ENCODE results near the gene CEP295NL. TPM values are rescaled to one million over a fixed set of nuclear protein-coding genes. Genes with fewer than 3 reads are reported as not detected.
"Not testable (repeated sequence)": the region's sequence is repeated elsewhere in the genome, so short reads cannot be mapped to it uniquely, and the experiment has no call there.

The CEP295NL gene
- polyA plus RNA-seq (ENCODE audit: insufficient read length), result 0.42 TPM

GRCh38 chr17:78903101-78903779 lies at the start of gene CEP295NL:
Gene CEP295NL, minus strand, starts transcription at chr17:78903201. Its CDS starts 1,373 bp downstream, at chr17:78901828.
- no peak for DNase-seq (ENCODE audit: low read depth)

GRCh38 chr17:78952706-78953105 lies 49.7 kb upstream of the CEP295NL start:
- no peak for DNase-seq (ENCODE audit: low read depth)

- DNase-seq (ENCODE audit: low read depth), result no peak
These were observed 49.1 kb upstream of the CEP295NL start for GRCh38 chr17:78951967-78952551.

GRCh38 chr17:78950870-78951269 lies 47.9 kb upstream of the CEP295NL start:
- DNase-seq (ENCODE audit: low read depth), result no peak

- DNase-seq (ENCODE audit: low read depth), result no peak
These were observed 44.5 kb upstream of the CEP295NL start for GRCh38 chr17:78947235-78948149.

- DNase-seq (ENCODE audit: low read depth), result no peak
These were observed 43.6 kb upstream of the CEP295NL start for GRCh38 chr17:78946631-78947030.

- no peak for DNase-seq (ENCODE audit: low read depth)
These were observed 43.1 kb upstream of the CEP295NL start for GRCh38 chr17:78946131-78946530.

- DNase-seq (ENCODE audit: low read depth), result not testable (repeated sequence)
These were observed 42.5 kb upstream of the CEP295NL start for GRCh38 chr17:78945455-78945854.

GRCh38 chr17:78944956-78945355 lies 42.0 kb upstream of the CEP295NL start:
- DNase-seq (ENCODE audit: low read depth), result no peak

GRCh38 chr17:78944026-78944425 lies 41.0 kb upstream of the CEP295NL start:
- DNase-seq (ENCODE audit: low read depth), result no peak

- DNase-seq (ENCODE audit: low read depth), result no peak
These were observed 37.7 kb upstream of the CEP295NL start for GRCh38 chr17:78940708-78941107.

- no peak for DNase-seq (ENCODE audit: low read depth)
These were observed 37.3 kb upstream of the CEP295NL start for GRCh38 chr17:78940258-78940657.

GRCh38 chr17:78939615-78940014 lies 36.6 kb upstream of the CEP295NL start:
- no peak for DNase-seq (ENCODE audit: low read depth)

GRCh38 chr17:78937561-78937960 lies 34.6 kb upstream of the CEP295NL start:
- DNase-seq (ENCODE audit: low read depth), result no peak

- DNase-seq (ENCODE audit: low read depth), result peak; percentile 90
These were observed 32.7 kb upstream of the CEP295NL start for GRCh38 chr17:78935419-78936323.

- DNase-seq (ENCODE audit: low read depth), result no peak
These were observed 31.8 kb upstream of the CEP295NL start for GRCh38 chr17:78934681-78935418.

- DNase-seq (ENCODE audit: low read depth), result peak; percentile 90
These were observed 31.1 kb upstream of the CEP295NL start for GRCh38 chr17:78933959-78934568.

GRCh38 chr17:78933025-78933958 lies 30.3 kb upstream of the CEP295NL start:
- no peak for DNase-seq (ENCODE audit: low read depth)
